SK-N-SH (cell line): Measurements from ENCODE around the gene SDR9C7. TPM values are rescaled to one million over a fixed set of nuclear protein-coding genes. Genes with fewer than 3 reads are reported as not detected.

Experiments used
- CTCF ChIA-PET: fragments of 300-600, 350-600 bp; formaldehyde crosslinking; extraction: SDS; loops from one replicate; lab custom pipeline; 2021; lab: Yijun Ruan, JAX
- POLR2A ChIA-PET: fragments of 350-600 bp; sonication (Branson Sonifier 250); formaldehyde crosslinking; extraction: SDS; loops from one replicate; lab custom pipeline; 2020; ENCODE audit warnings: antibody characterized with exemption, inconsistent platforms; lab: Yijun Ruan, JAX
- DNase-seq: peaks from one replicate; pipeline ENCODE4 v3.0.0; 2012
- H2AFZ ChIP-seq: fragments of 200-600 bp; sonication (generic); 2 replicates; pipeline ENCODE4 v1.8.1; 2016; ENCODE audit warnings: antibody characterized with exemption, mild to moderate bottlenecking, low read depth
- H3F3A ChIP-seq: fragments of 200-600 bp; sonication (generic); replicated peaks from 2 replicates; pipeline ENCODE3; 2016; ENCODE audit warnings: antibody characterized with exemption, mild to moderate bottlenecking; ENCODE audit not compliant: insufficient read depth
- H3K27ac ChIP-seq, 2 experiments: fragments of 200-500 bp in 1 of 2; fragments of 200-600 bp in 1 of 2; sonication (Bioruptor generic) in 1 of 2; sonication (generic), shearing (Covaris generic) in 1 of 2; 2 replicates each; pipeline versions ENCODE4 v1.5.1 to v1.6.1; 2014 to 2016; ENCODE audit warnings: low read depth in 2 of 2, inconsistent platforms in 1 of 2, low read length in 1 of 2, mild to moderate bottlenecking in 1 of 2, mixed read lengths in 1 of 2
- H3K27me3 ChIP-seq: fragments of 200-600 bp; sonication (generic), shearing (Covaris generic); 2 replicates; pipeline ENCODE4 v1.6.1; 2016; ENCODE audit warnings: mixed run types; ENCODE audit not compliant: insufficient read depth
- H3K36me3 ChIP-seq, 2 experiments: fragments of 200-500 bp in 1 of 2; fragments of 200-600 bp in 1 of 2; sonication (Bioruptor generic) in 1 of 2; sonication (generic) in 1 of 2; replicated peaks in 1 of 2; 2 replicates each; pipeline versions ENCODE3 to v1.5.1; 2014 to 2016; ENCODE audit warnings: low read length in 1 of 2, mild to moderate bottlenecking in 1 of 2; ENCODE audit not compliant: insufficient read depth in 2 of 2, control insufficient read depth in 1 of 2
- H3K4me1 ChIP-seq, 2 experiments: fragments of 200-500 bp in 1 of 2; fragments of 200-600 bp in 1 of 2; sonication (Bioruptor generic) in 1 of 2; sonication (generic), shearing (Covaris generic) in 1 of 2; 2 replicates each; pipeline versions ENCODE4 v1.5.1 to v1.6.1; 2014 to 2016; ENCODE audit warnings: low read depth in 1 of 2, low read length in 1 of 2, mixed run types in 1 of 2; ENCODE audit not compliant: insufficient read depth in 2 of 2, control insufficient read depth in 1 of 2
- H3K4me2 ChIP-seq: fragments of 200-600 bp; sonication (generic), shearing (Covaris generic); 2 replicates; pipeline ENCODE4 v1.6.1; 2017; ENCODE audit warnings: mixed run types
- H3K4me3 ChIP-seq, 2 experiments: fragments of 200-500 bp in 1 of 2; fragments of 200-600 bp in 1 of 2; sonication (Bioruptor generic) in 1 of 2; sonication (generic), shearing (Covaris generic) in 1 of 2; 2 replicates each; pipeline versions ENCODE4 v1.5.1 to v1.8.1; 2014 to 2016; ENCODE audit warnings: low read depth in 2 of 2, inconsistent platforms in 1 of 2, low read length in 1 of 2, mild to moderate bottlenecking in 1 of 2, mixed read lengths in 1 of 2, moderate library complexity in 1 of 2
- H3K79me2 ChIP-seq: fragments of 200-600 bp; sonication (generic); 2 replicates; pipeline ENCODE4 v1.8.1; 2017; ENCODE audit warnings: mild to moderate bottlenecking; ENCODE audit not compliant: insufficient read depth
- H3K9ac ChIP-seq: fragments of 200-600 bp; sonication (generic); 2 replicates; pipeline ENCODE4 v1.6.1; 2017; ENCODE audit warnings: mixed run types
- H3K9me2 ChIP-seq: fragments of 200-600 bp; sonication (generic); 2 replicates; pipeline ENCODE4 v1.6.1; 2017; ENCODE audit warnings: mixed run types
- H3K9me3 ChIP-seq: fragments of 200-600 bp; sonication (generic); 2 replicates; pipeline ENCODE4 v1.6.1; 2017; ENCODE audit warnings: mixed run types, mild to moderate bottlenecking, moderate library complexity
- H4K20me1 ChIP-seq: fragments of 200-600 bp; sonication (generic); 2 replicates; pipeline ENCODE4 v1.6.1; 2017; ENCODE audit warnings: mild to moderate bottlenecking, mixed run types; ENCODE audit not compliant: insufficient read depth
- CHD2 ChIP-seq: fragments of 150-350 bp; IDR thresholded peaks from 2 replicates; pipeline ENCODE4 v1.6.1; 2018; ENCODE audit warnings: low read length; ENCODE audit not compliant: partially characterized antibody
- ELF1 ChIP-seq: IDR thresholded peaks from 2 replicates; pipeline ENCODE4 v1.4.0; 2012
- EZH2phosphoT487 ChIP-seq: fragments of 200-600 bp; sonication (generic); IDR thresholded peaks from 2 replicates; pipeline ENCODE4 v1.6.1; 2017; ENCODE audit warnings: low read depth, mixed run types, mild to moderate bottlenecking, antibody characterized with exemption, moderate library complexity, borderline replicate concordance
- FOSL2 ChIP-seq: IDR thresholded peaks from 2 replicates; pipeline ENCODE4 v1.4.0; 2012; ENCODE audit warnings: low read depth, mild to moderate bottlenecking, moderate library complexity, borderline replicate concordance
- FOXM1 ChIP-seq: IDR thresholded peaks from 2 replicates; pipeline ENCODE4 v1.4.0; 2012; ENCODE audit warnings: low read depth, mild to moderate bottlenecking
- GABPA ChIP-seq: IDR thresholded peaks from 2 replicates; pipeline ENCODE4 v1.4.0; 2012; ENCODE audit warnings: low read depth, mild to moderate bottlenecking
- IRF3 ChIP-seq: fragments of 150-350 bp; IDR thresholded peaks from 2 replicates; pipeline ENCODE4 v1.6.1; 2016; ENCODE audit warnings: mild to moderate bottlenecking, low read depth, low read length
- JUND ChIP-seq: IDR thresholded peaks from 2 replicates; pipeline ENCODE4 v1.4.0; 2012
- MEF2A ChIP-seq: IDR thresholded peaks from 2 replicates; pipeline ENCODE4 v1.4.0; 2012; ENCODE audit warnings: low read depth, borderline replicate concordance
- NFIC ChIP-seq: IDR thresholded peaks from 2 replicates; pipeline ENCODE4 v1.4.0; 2012; ENCODE audit warnings: borderline replicate concordance
- NRF1 ChIP-seq: IDR thresholded peaks from 2 replicates; pipeline ENCODE4 v1.6.1; 2012; ENCODE audit warnings: low read depth, mild to moderate bottlenecking, low read length
- POLR2AphosphoS5 ChIP-seq: IDR thresholded peaks from 2 replicates; pipeline ENCODE4 v1.6.1; 2012; ENCODE audit warnings: low read depth, low read length
- RAD21 ChIP-seq: IDR thresholded peaks from 2 replicates; pipeline ENCODE4 v1.6.1; 2012; ENCODE audit warnings: mild to moderate bottlenecking, low read length
- RCOR1 ChIP-seq: fragments of 150-350 bp; IDR thresholded peaks from 2 replicates; pipeline ENCODE4 v1.6.1; 2017; ENCODE audit warnings: antibody characterized with exemption, low read length
- RXRA ChIP-seq: IDR thresholded peaks from 2 replicates; pipeline ENCODE4 v1.4.0; 2012; ENCODE audit warnings: low read depth, mild to moderate bottlenecking, borderline replicate concordance
- TCF12 ChIP-seq: IDR thresholded peaks from 2 replicates; pipeline ENCODE4 v1.4.0; 2012
- TEAD4 ChIP-seq: IDR thresholded peaks from 2 replicates; pipeline ENCODE4 v1.4.0; 2012; ENCODE audit warnings: mild to moderate bottlenecking, borderline replicate concordance; ENCODE audit not compliant: insufficient read depth
- USF1 ChIP-seq: IDR thresholded peaks from 2 replicates; pipeline ENCODE4 v1.4.0; 2012; ENCODE audit warnings: low read depth, borderline replicate concordance
- YY1 ChIP-seq: IDR thresholded peaks from 2 replicates; pipeline ENCODE4 v1.4.0; 2012; ENCODE audit warnings: low read depth, mild to moderate bottlenecking
- WGBS: methylation state at CpG from one replicate; pipeline ENCODE4 v1.1.6; 2017; ENCODE audit warnings: low lambda C conversion rate; 5-methylcytosine and 5-hydroxymethylcytosine counted together
- polyA plus RNA-seq, 3 experiments: library from polyadenylated mRNA; depleted of rRNA; stranded (reverse); fragments of >200 nt; gene quantifications; 2 replicates each; pipeline ENCODE4 v1.2.3, GENCODE V29; 2012
- TF ChIP-seq, protein P1 (sequence below): fragments of 200-600 bp; sonication (generic); IDR thresholded peaks from 2 replicates; pipeline ENCODE4 v1.6.1; 2017; ENCODE audit warnings: antibody characterized with exemption, mild to moderate bottlenecking, moderate library complexity
- TF ChIP-seq, protein P2 (sequence below): IDR thresholded peaks from 2 replicates; pipeline ENCODE4 v1.4.0; 2012; ENCODE audit warnings: low read depth

The SDR9C7 gene
- polyA plus RNA-seq, 1 of the 3 experiments (the other 2 are of a cell fraction), result not detected

DNA sequence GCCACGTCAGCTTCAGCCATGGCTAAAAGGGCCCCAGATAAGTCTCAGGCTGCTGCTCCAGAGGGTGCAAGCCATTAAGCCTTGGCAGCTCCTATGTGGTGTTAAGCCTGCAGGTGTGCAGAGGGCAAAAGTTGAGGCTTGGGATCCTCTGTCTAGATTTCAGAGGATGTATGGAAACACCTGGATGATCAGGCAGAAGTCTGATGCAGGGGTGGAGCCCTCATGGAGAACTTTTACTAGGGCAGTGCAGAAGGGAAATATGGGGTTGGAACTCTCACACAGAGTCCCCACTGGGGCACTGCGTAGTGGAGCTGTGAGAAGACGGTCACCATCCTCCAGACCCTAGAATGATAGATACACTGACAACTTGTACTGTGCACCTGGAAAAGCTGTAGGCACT is 47.9 kb downstream of the SDR9C7 start:
- no peaks in the 10 kb centered on the region for H4K20me1 ChIP-seq
- H3K9me2 ChIP-seq, result no peaks in the 10 kb centered on the region
- no peaks in the 10 kb centered on the region for H3F3A ChIP-seq
- H3K79me2 ChIP-seq, result no peaks in the 10 kb centered on the region
- H2AFZ ChIP-seq, result no peak overlapping the region
- H3K27ac ChIP-seq, result no peak overlapping the region
- H3K9me3 ChIP-seq, result no peaks in the 10 kb centered on the region
- no peak overlapping the region for H3K4me3 ChIP-seq
- 0% methylated on average over 3 of the region's 3 CpGs for WGBS
- ChIA-PET CTCF (no interaction called here), POLR2A (no interaction called here)
- no peaks in the 10 kb centered on the region for H3K4me1 ChIP-seq
- DNase-seq, result no peak
- no peaks in the 10 kb centered on the region for H3K36me3 ChIP-seq
- TF ChIP-seq, protein P1, sequence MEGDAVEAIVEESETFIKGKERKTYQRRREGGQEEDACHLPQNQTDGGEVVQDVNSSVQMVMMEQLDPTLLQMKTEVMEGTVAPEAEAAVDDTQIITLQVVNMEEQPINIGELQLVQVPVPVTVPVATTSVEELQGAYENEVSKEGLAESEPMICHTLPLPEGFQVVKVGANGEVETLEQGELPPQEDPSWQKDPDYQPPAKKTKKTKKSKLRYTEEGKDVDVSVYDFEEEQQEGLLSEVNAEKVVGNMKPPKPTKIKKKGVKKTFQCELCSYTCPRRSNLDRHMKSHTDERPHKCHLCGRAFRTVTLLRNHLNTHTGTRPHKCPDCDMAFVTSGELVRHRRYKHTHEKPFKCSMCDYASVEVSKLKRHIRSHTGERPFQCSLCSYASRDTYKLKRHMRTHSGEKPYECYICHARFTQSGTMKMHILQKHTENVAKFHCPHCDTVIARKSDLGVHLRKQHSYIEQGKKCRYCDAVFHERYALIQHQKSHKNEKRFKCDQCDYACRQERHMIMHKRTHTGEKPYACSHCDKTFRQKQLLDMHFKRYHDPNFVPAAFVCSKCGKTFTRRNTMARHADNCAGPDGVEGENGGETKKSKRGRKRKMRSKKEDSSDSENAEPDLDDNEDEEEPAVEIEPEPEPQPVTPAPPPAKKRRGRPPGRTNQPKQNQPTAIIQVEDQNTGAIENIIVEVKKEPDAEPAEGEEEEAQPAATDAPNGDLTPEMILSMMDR, result no peak
- TF ChIP-seq, protein P2, sequence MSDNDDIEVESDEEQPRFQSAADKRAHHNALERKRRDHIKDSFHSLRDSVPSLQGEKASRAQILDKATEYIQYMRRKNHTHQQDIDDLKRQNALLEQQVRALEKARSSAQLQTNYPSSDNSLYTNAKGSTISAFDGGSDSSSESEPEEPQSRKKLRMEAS, result no peak
- TF ChIP-seq TEAD4 (no peak), YY1 (no peak), NFIC (no peak), JUND (no peak), GABPA (no peak), RCOR1 (no peak), EZH2phosphoT487 (no peak), TCF12 (no peak)
- no peaks in the 10 kb centered on the region for H3K27me3 ChIP-seq
- H3K4me2 ChIP-seq, result no peak overlapping the region
- H3K9ac ChIP-seq, result no peak overlapping the region

GRCh38 chr12:56885316-56885715 is 48.9 kb downstream of the SDR9C7 start:
- no peaks in the 10 kb centered on the region for H3F3A ChIP-seq
- H3K79me2 ChIP-seq, result no peaks in the 10 kb centered on the region
- H4K20me1 ChIP-seq, result no peaks in the 10 kb centered on the region
- no peaks in the 10 kb centered on the region for H3K9me3 ChIP-seq
- 0% methylated on average over 1 of the region's 1 CpG for WGBS
- CTCF ChIA-PET, result no interaction called here
- no peaks in the 10 kb centered on the region for H3K9me2 ChIP-seq
- H3K4me3 ChIP-seq, result no peak overlapping the region
- no peaks in the 10 kb centered on the region for H3K4me1 ChIP-seq
- POLR2A ChIA-PET, result no interaction called here
- no peak overlapping the region for H3K9ac ChIP-seq
- no peak overlapping the region for H3K4me2 ChIP-seq
- no peak for DNase-seq
- no peaks in the 10 kb centered on the region for H3K36me3 ChIP-seq
- H2AFZ ChIP-seq, result no peak overlapping the region
- no peaks in the 10 kb centered on the region for H3K27me3 ChIP-seq
- H3K27ac ChIP-seq, result no peak overlapping the region
- no peak for TF ChIP-seq FOXM1
- TF ChIP-seq RCOR1, result no peak
- no peak for TF ChIP-seq MEF2A
- TF ChIP-seq USF1, result no peak
- TF ChIP-seq GABPA, result no peak
- TF ChIP-seq POLR2AphosphoS5, result no peak
- no peak for TF ChIP-seq NFIC
- TF ChIP-seq ELF1, result no peak
- no peak for TF ChIP-seq FOSL2
- no peak for TF ChIP-seq EZH2phosphoT487
- no peak for TF ChIP-seq JUND
- TF ChIP-seq, protein P1, result no peak
- TF ChIP-seq TCF12, result no peak
- no peak for TF ChIP-seq CHD2
- no peak for TF ChIP-seq NRF1
- TF ChIP-seq IRF3, result no peak
- TF ChIP-seq TEAD4, result no peak
- TF ChIP-seq RAD21, result no peak
- no peak for TF ChIP-seq RXRA
